Neural crest cell (in vitro differentiated cells): Measurements from ENCODE around the gene GATM. TPM values are rescaled to one million over a fixed set of nuclear protein-coding genes. Genes with fewer than 3 reads are reported as not detected.

Experiments
- DNase-seq: peaks from one replicate; pipeline ENCODE4 v3.0.0; 2021; ENCODE audit warnings: low read depth, mixed read lengths, low spot score
- H3K27ac Mint-ChIP-seq: one replicate; pipeline ENCODE4 v1.8.0; 2021; ENCODE audit warnings: mild to moderate bottlenecking, mixed read lengths; ENCODE audit not compliant: unreplicated experiment
- H3K27me3 Mint-ChIP-seq: 2 replicates; pipeline ENCODE4 v1.8.0; 2021; ENCODE audit warnings: low read depth, mild to moderate bottlenecking, mixed read lengths
- H3K36me3 Mint-ChIP-seq: 2 replicates; pipeline ENCODE4 v1.8.0; 2021; ENCODE audit warnings: low read depth, mild to moderate bottlenecking, mixed read lengths
- H3K4me1 Mint-ChIP-seq: 2 replicates; pipeline ENCODE4 v1.8.0; 2021; ENCODE audit warnings: mixed read lengths
- H3K4me3 Mint-ChIP-seq: one replicate; pipeline ENCODE4 v1.8.0; 2021; ENCODE audit warnings: mild to moderate bottlenecking, mixed read lengths
- H3K9me3 Mint-ChIP-seq: 2 replicates; pipeline ENCODE4 v1.8.0; 2021; ENCODE audit warnings: mixed read lengths
- total RNA-seq: library from RNA; stranded (reverse); gene quantifications from 2 replicates; pipeline ENCODE4 v1.2.1, GENCODE V29; 2021
- TF ChIP-seq, protein P1 (sequence below): fragments of 200-600 bp; sonication (generic); conservative IDR thresholded peaks from 2 replicates; pipeline ENCODE4 v1.5.0; 2021; ENCODE audit warnings: antibody characterized with exemption, mild to moderate bottlenecking

The GATM gene
- total RNA-seq, 1 donor from 2014 or later, result 9.7 TPM

DNA sequence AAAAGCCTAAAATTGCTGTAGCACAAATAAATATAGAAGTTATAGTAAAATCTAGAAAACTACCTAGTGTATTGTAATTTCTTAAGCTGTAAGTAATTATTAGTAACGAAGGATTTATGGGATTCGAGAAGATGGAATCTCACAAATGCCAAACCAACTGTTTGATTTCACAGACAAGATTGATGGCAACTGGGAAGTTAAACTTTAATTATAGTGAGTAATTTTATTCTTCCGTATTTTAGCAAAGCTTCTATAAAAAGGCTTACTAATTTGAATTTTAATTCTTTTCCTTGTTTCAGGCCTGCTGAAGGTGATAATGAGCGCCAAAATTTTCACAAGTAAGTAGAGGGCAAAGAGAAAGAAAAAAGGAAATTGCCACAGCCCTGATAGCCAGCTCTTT is 36.6 kb downstream of the GATM start:
- TF ChIP-seq, protein P1, sequence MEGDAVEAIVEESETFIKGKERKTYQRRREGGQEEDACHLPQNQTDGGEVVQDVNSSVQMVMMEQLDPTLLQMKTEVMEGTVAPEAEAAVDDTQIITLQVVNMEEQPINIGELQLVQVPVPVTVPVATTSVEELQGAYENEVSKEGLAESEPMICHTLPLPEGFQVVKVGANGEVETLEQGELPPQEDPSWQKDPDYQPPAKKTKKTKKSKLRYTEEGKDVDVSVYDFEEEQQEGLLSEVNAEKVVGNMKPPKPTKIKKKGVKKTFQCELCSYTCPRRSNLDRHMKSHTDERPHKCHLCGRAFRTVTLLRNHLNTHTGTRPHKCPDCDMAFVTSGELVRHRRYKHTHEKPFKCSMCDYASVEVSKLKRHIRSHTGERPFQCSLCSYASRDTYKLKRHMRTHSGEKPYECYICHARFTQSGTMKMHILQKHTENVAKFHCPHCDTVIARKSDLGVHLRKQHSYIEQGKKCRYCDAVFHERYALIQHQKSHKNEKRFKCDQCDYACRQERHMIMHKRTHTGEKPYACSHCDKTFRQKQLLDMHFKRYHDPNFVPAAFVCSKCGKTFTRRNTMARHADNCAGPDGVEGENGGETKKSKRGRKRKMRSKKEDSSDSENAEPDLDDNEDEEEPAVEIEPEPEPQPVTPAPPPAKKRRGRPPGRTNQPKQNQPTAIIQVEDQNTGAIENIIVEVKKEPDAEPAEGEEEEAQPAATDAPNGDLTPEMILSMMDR, result no peak
- H3K9me3 Mint-ChIP-seq, result no peaks in the 10 kb centered on the region
- no peaks in the 10 kb centered on the region for H3K36me3 Mint-ChIP-seq
- H3K4me3 Mint-ChIP-seq, result no peak overlapping the region
- H3K4me1 Mint-ChIP-seq, result no peaks in the 10 kb centered on the region
- DNase-seq, result no peak
- H3K27ac Mint-ChIP-seq, result no peak overlapping the region
- peaks cover 3% of the 10 kb centered on the region for H3K27me3 Mint-ChIP-seq

- no peak overlapping the region for H3K4me3 Mint-ChIP-seq
- DNase-seq, result no peak
- TF ChIP-seq, protein P1, result no peak
- H3K27ac Mint-ChIP-seq, result no peak overlapping the region
- H3K27me3 Mint-ChIP-seq, result no peaks in the 10 kb centered on the region
- no peaks in the 10 kb centered on the region for H3K9me3 Mint-ChIP-seq
- H3K36me3 Mint-ChIP-seq, result no peaks in the 10 kb centered on the region
- no peaks in the 10 kb centered on the region for H3K4me1 Mint-ChIP-seq
Measured at GRCh38 chr15:45340429-45340828, 37.9 kb downstream of the GATM start.

GRCh38 chr15:45338417-45338816 is 39.9 kb downstream of the GATM start:
- Mint-ChIP-seq H3K27ac (no peak overlapping the region), H3K4me1 (no peaks in the 10 kb centered on the region), H3K36me3 (no peaks in the 10 kb centered on the region), H3K27me3 (no peaks in the 10 kb centered on the region), H3K9me3 (no peaks in the 10 kb centered on the region), H3K4me3 (no peak overlapping the region)
- TF ChIP-seq, protein P1, result no peak
- no peak for DNase-seq

DNA sequence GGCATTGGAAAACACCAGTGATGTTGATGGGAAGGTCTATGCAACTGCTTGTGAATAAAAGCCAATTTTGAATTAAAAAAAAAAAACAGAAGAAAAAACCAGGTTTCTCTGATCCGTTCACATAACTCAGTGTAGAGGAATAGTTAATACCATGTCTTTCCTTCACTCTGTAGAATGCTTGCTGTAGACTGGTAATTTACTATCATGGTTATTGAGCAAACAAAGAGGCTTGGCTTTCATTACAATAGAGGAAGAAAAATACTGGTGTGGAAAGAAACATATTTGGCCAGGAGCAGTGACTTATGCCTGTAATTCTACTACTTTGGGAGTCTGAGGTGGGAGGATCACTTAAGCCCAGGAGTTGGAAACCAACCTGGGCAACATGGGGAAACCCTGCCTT is 41.1 kb downstream of the GATM start:
- DNase-seq, result no peak
- Mint-ChIP-seq H3K4me1 (no peaks in the 10 kb centered on the region), H3K27me3 (no peaks in the 10 kb centered on the region), H3K9me3 (no peaks in the 10 kb centered on the region), H3K36me3 (no peaks in the 10 kb centered on the region), H3K4me3 (no peak overlapping the region), H3K27ac (no peak overlapping the region)
- TF ChIP-seq, protein P1, result no peak

DNA sequence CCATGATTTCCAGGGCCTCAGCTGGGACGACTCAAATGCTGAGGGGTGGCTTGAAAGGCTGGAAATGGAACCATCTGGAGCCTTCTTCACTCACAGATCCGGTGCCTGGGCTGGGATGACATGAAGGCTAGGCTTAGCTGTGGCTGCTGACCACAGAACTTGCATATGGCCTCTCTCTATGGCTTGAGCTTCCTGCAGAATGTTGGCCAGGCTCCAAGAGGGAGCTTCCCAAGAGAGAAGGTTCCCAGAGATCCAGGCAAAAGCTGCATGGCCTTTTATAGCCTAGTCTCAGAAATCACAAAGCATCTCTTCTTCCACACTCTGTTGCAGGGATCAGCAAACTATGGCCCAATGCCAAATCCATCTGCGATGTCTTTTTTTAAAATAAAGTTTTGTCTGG is 44.8 kb downstream of the GATM start:
- Mint-ChIP-seq H3K27me3 (no peaks in the 10 kb centered on the region), H3K4me1 (peaks cover 3% of the 10 kb centered on the region), H3K36me3 (no peaks in the 10 kb centered on the region), H3K4me3 (no peak overlapping the region), H3K9me3 (no peaks in the 10 kb centered on the region), H3K27ac (no peak overlapping the region)
- no peak for DNase-seq
- TF ChIP-seq, protein P1, result no peak

DNA sequence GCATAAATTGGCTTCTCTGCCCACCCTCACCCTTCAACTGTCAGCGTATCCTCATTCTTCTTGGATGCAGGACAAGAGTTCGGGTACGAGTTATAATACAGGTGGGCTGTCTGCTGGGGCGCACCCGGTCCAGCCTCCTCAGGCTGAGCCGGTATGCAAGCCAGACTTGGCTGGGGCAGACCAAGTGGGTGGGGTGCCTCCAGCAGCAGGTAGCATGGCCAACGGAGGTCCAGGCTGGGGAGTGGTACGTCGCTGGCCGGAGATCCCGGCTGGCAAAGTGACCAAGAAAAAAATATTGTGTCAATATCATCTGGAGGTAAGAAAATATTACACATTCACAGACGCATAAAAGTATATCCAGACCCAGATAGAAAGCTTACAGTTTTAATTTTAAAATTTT is 45.6 kb downstream of the GATM start:
- no peak for DNase-seq
- H3K27ac Mint-ChIP-seq, result no peak overlapping the region
- H3K27me3 Mint-ChIP-seq, result no peaks in the 10 kb centered on the region
- no peaks in the 10 kb centered on the region for H3K9me3 Mint-ChIP-seq
- H3K4me3 Mint-ChIP-seq, result no peak overlapping the region
- no peaks in the 10 kb centered on the region for H3K36me3 Mint-ChIP-seq
- TF ChIP-seq, protein P1, result no peak
- H3K4me1 Mint-ChIP-seq, result peaks cover 11% of the 10 kb centered on the region
